HL-60 (cell line): Measurements from ENCODE around the gene APOL1. TPM values are rescaled to one million over a fixed set of nuclear protein-coding genes. Genes with fewer than 3 reads are reported as not detected.

Source experiments
- DNase-seq, 2 experiments: peaks; one replicate each; pipeline ENCODE4 v3.0.0-alpha.2; 2010 to 2020; ENCODE audit warnings: low read depth in 1 of 2, low spot score in 1 of 2
- H3K27ac ChIP-seq: fragments of 250-450 bp; sonication (Bioruptor Pico); replicated peaks from 2 replicates; pipeline ENCODE4 v1.5.1; 2020; ENCODE audit warnings: mild to moderate bottlenecking, moderate library complexity
- H3K27me3 ChIP-seq: fragments of 250-450 bp; sonication (Bioruptor Pico); 2 replicates; pipeline ENCODE4 v1.5.1; 2021; ENCODE audit warnings: mild to moderate bottlenecking, moderate library complexity; ENCODE audit not compliant: insufficient read depth, poor library complexity, severe bottlenecking
- H3K4me3 ChIP-seq: replicated peaks from 2 replicates; pipeline ENCODE4 v1.5.1; 2011; ENCODE audit warnings: mild to moderate bottlenecking, control low read depth, low read length; ENCODE audit not compliant: insufficient read depth
- CTCF ChIP-seq: IDR thresholded peaks from one replicate; pipeline ENCODE4 v1.5.1; 2011; ENCODE audit warnings: low read length, control low read depth, inconsistent platforms; ENCODE audit not compliant: insufficient read depth
- GABPA ChIP-seq: IDR thresholded peaks from 2 replicates; pipeline ENCODE4 v1.6.1; 2012; ENCODE audit warnings: low read depth
- POLR2AphosphoS5 ChIP-seq: IDR thresholded peaks from 2 replicates; pipeline ENCODE4 v1.6.1; 2012; ENCODE audit warnings: low read depth
- REST ChIP-seq: IDR thresholded peaks from 2 replicates; pipeline ENCODE4 v1.6.1; 2012; ENCODE audit warnings: low read depth; ENCODE audit not compliant: insufficient replicate concordance
- SPI1 ChIP-seq: IDR thresholded peaks from 2 replicates; pipeline ENCODE4 v1.6.1; 2012; ENCODE audit warnings: low read depth, mild to moderate bottlenecking, borderline replicate concordance
- microRNA-seq: library from miRNA; unstranded; fragments of <30 nt; microRNA quantifications from one replicate; pipeline ENCODE4, GENCODE V29; 2018

Gene APOL1

GRCh38 chr22:36311386-36312085 lies 58.6 kb downstream of the APOL1 start:
- Histone ChIP-seq H3K27me3 (no peaks in the 10 kb centered on the region), H3K27ac (no peak overlapping the region), H3K4me3 (no peak overlapping the region)
- TF ChIP-seq SPI1 (no peak), GABPA (no peak), CTCF (no peak), REST (no peak)
- no peak for DNase-seq

- TF ChIP-seq REST (no peak), POLR2AphosphoS5 (no peak), CTCF (no peak), SPI1 (no peak), GABPA (no peak)
- Histone ChIP-seq H3K27ac (no peak overlapping the region), H3K27me3 (no peaks in the 10 kb centered on the region), H3K4me3 (no peak overlapping the region)
- DNase-seq = no peak
Observed at GRCh38 chr22:36315325-36315724, 62.4 kb downstream of the APOL1 start.

- no peak overlapping the region for H3K27ac ChIP-seq
- TF ChIP-seq SPI1 (no peak), POLR2AphosphoS5 (no peak), GABPA (no peak), REST (no peak), CTCF (no peak)
- no peak overlapping the region for H3K4me3 ChIP-seq
- no peaks in the 10 kb centered on the region for H3K27me3 ChIP-seq
- DNase-seq = no peak
Observed at GRCh38 chr22:36316419-36316818, 63.5 kb downstream of the APOL1 start.

Small RNA genes lying within 50 kb of the gene (microRNA-seq; reads per million reads assigned to microRNA genes)
- gene MIR6819 = not detected
